Loucy (cell line): ENCODE data around the gene EMP1.

Experiments
- H2AFZ ChIP-seq: fragments of 200-600 bp; sonication (generic); 2 replicates; pipeline ENCODE4 v1.6.0; 2016; ENCODE audit warnings: antibody characterized with exemption, mild to moderate bottlenecking, low read length, moderate library complexity
- H3F3A ChIP-seq: fragments of 200-600 bp; 2 replicates; pipeline ENCODE4 v1.6.0; 2016; ENCODE audit warnings: antibody characterized with exemption, low read depth, mild to moderate bottlenecking
- H3K27me3 ChIP-seq: fragments of 200-600 bp; sonication (generic); 2 replicates; pipeline ENCODE4 v1.6.1; 2014; ENCODE audit warnings: low read length, mild to moderate bottlenecking; ENCODE audit not compliant: insufficient read depth, poor library complexity, severe bottlenecking
- H3K36me3 ChIP-seq: fragments of 200-600 bp; sonication (generic); 2 replicates; pipeline ENCODE4 v1.6.1; 2016; ENCODE audit warnings: low read length; ENCODE audit not compliant: insufficient read depth
- H3K4me1 ChIP-seq: fragments of 200-600 bp; sonication (generic); 2 replicates; pipeline ENCODE4 v1.5.1; 2014; ENCODE audit warnings: low read length, mild to moderate bottlenecking; ENCODE audit not compliant: insufficient read depth, poor library complexity, severe bottlenecking
- H3K4me2 ChIP-seq: fragments of 200-600 bp; sonication (generic); 2 replicates; pipeline ENCODE4 v1.6.0; 2014; ENCODE audit warnings: antibody characterized with exemption, low read length, low read depth, mild to moderate bottlenecking; ENCODE audit not compliant: poor library complexity, severe bottlenecking
- H3K4me3 ChIP-seq: fragments of 200-600 bp; sonication (generic); 2 replicates; pipeline ENCODE4 v1.5.1; 2014; ENCODE audit warnings: low read length, mild to moderate bottlenecking, mixed read lengths; ENCODE audit not compliant: poor library complexity, severe bottlenecking
- H3K79me2 ChIP-seq: fragments of 200-600 bp; sonication (generic); 2 replicates; pipeline ENCODE4 v1.6.1; 2014; ENCODE audit warnings: low read length; ENCODE audit not compliant: insufficient read depth
- H3K9ac ChIP-seq: fragments of 200-600 bp; sonication (generic); 2 replicates; pipeline ENCODE4 v1.6.0; 2014; ENCODE audit warnings: mild to moderate bottlenecking, low read depth, low read length, moderate library complexity; ENCODE audit not compliant: poor library complexity, severe bottlenecking
- H3K9me2 ChIP-seq: fragments of 200-600 bp; sonication (generic); replicated peaks from 2 replicates; pipeline ENCODE4 v1.6.1; 2016; ENCODE audit warnings: low read depth, low read length, mixed read lengths
- H3K9me3 ChIP-seq: fragments of 200-600 bp; sonication (generic); 2 replicates; pipeline ENCODE4 v1.6.1; 2014; ENCODE audit warnings: mild to moderate bottlenecking, antibody characterized with exemption, low read length, low read depth; ENCODE audit not compliant: insufficient read depth
- H4K20me1 ChIP-seq: fragments of 200-600 bp; sonication (generic); 2 replicates; pipeline ENCODE4 v1.6.0; 2014; ENCODE audit warnings: antibody characterized with exemption, low read length, mild to moderate bottlenecking; ENCODE audit not compliant: insufficient read depth, poor library complexity, severe bottlenecking
- CTCF ChIP-seq: fragments of 200-600 bp; sonication (generic); conservative IDR thresholded peaks from 2 replicates; pipeline ENCODE4 v1.5.1; 2014; ENCODE audit warnings: mild to moderate bottlenecking, antibody characterized with exemption, low read length
- EZH2phosphoT487 ChIP-seq: fragments of 200-600 bp; IDR thresholded peaks from 2 replicates; pipeline ENCODE4 v1.6.1; 2018; ENCODE audit warnings: antibody characterized with exemption, mild to moderate bottlenecking, moderate library complexity, borderline replicate concordance

The EMP1 gene

GRCh38 chr12:13199592-13199991 lies 3.1 kb downstream of the EMP1 start:
- Histone ChIP-seq H3K9ac (peak overlapping the region; percentile 28), H3K9me2 (no peaks in the 10 kb centered on the region), H4K20me1 (no peaks in the 10 kb centered on the region), H3K27me3 (no peaks in the 10 kb centered on the region), H3K79me2 (peaks cover 32% of the 10 kb centered on the region), H3K4me3 (peak overlapping the region; percentile 3), H3K4me1 (peaks cover 83% of the 10 kb centered on the region), H3K36me3 (no peaks in the 10 kb centered on the region), H3K9me3 (no peaks in the 10 kb centered on the region), H2AFZ (no peak overlapping the region), H3F3A (0 out of 2 replicates have a peak, but pooled peaks cover 6% of the 10 kb centered on the region), H3K4me2 (peak overlapping the region; percentile 86)
- TF ChIP-seq CTCF (no peak), EZH2phosphoT487 (no peak)

- Histone ChIP-seq H3K79me2 (peaks cover 32% of the 10 kb centered on the region), H3K4me2 (peak overlapping the region; percentile 86), H4K20me1 (no peaks in the 10 kb centered on the region), H3F3A (0 out of 2 replicates have a peak, but pooled peaks cover 10% of the 10 kb centered on the region), H3K36me3 (no peaks in the 10 kb centered on the region), H3K4me3 (peak overlapping the region; percentile 29), H3K4me1 (peaks cover 77% of the 10 kb centered on the region), H3K9me2 (no peaks in the 10 kb centered on the region), H3K27me3 (no peaks in the 10 kb centered on the region), H3K9me3 (no peaks in the 10 kb centered on the region), H2AFZ (no peak overlapping the region), H3K9ac (peak overlapping the region; percentile 28)
- no peak for TF ChIP-seq EZH2phosphoT487
- TF ChIP-seq CTCF, result no peak
These were observed 4.3 kb downstream of the EMP1 start for GRCh38 chr12:13200841-13201240.

GRCh38 chr12:13203034-13203922 lies 6.8 kb downstream of the EMP1 start:
- Histone ChIP-seq H3K4me2 (peak overlapping the region; percentile 18), H3K9me3 (no peaks in the 10 kb centered on the region), H3K4me3 (no peak overlapping the region), H3K27me3 (no peaks in the 10 kb centered on the region), H3F3A (0 out of 2 replicates have a peak, but pooled peaks cover 7% of the 10 kb centered on the region), H3K9ac (peak overlapping the region; percentile 34), H2AFZ (no peak overlapping the region), H4K20me1 (no peaks in the 10 kb centered on the region), H3K36me3 (no peaks in the 10 kb centered on the region), H3K79me2 (peaks cover 25% of the 10 kb centered on the region; the same call in 1 of the 2 replicates), H3K9me2 (no peaks in the 10 kb centered on the region), H3K4me1 (peaks cover 71% of the 10 kb centered on the region)
- peak; percentile 88 for TF ChIP-seq CTCF
- no peak for TF ChIP-seq EZH2phosphoT487
